LNCaP clone FGC (cell line): ENCODE data around the gene NPDC1.

ENCODE experiments used
- DNase-seq: peaks from one replicate; pipeline ENCODE4 v3.0.0-alpha.2; 2011; ENCODE audit warnings: low read depth
- H3K4me3 ChIP-seq: 2 replicates; pipeline ENCODE4 v1.5.1; 2011; ENCODE audit warnings: mild to moderate bottlenecking, low read depth, low read length, control low read depth
- TF ChIP-seq, protein P1 (sequence below): IDR thresholded peaks from 2 replicates; pipeline ENCODE4 v1.5.1; 2012; ENCODE audit warnings: mild to moderate bottlenecking; ENCODE audit not compliant: control insufficient read depth, insufficient read depth; ENCODE audit errors: extremely low read depth

Gene NPDC1

DNA sequence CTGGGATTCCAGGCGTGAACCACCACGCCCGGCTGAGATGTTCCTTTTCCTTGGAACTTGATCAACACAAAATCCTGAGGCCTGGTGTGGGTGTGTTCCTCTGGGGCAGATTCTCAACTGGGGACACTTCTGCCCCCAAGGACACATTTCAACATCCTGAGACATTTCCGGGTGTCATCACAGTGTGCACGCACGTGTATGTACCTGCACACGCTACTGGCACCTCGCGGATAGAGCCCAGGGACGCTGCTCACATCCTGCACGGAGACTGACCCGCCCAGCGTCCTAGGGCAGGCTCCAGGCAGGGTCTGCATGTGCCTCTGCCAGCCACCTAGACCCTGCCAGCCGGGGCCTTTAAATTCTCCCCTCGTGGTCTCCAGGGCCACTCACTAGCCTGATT, 16.4 kb upstream of the NPDC1 start:
- no peak for DNase-seq
- no peak overlapping the region for H3K4me3 ChIP-seq
- TF ChIP-seq, protein P1, sequence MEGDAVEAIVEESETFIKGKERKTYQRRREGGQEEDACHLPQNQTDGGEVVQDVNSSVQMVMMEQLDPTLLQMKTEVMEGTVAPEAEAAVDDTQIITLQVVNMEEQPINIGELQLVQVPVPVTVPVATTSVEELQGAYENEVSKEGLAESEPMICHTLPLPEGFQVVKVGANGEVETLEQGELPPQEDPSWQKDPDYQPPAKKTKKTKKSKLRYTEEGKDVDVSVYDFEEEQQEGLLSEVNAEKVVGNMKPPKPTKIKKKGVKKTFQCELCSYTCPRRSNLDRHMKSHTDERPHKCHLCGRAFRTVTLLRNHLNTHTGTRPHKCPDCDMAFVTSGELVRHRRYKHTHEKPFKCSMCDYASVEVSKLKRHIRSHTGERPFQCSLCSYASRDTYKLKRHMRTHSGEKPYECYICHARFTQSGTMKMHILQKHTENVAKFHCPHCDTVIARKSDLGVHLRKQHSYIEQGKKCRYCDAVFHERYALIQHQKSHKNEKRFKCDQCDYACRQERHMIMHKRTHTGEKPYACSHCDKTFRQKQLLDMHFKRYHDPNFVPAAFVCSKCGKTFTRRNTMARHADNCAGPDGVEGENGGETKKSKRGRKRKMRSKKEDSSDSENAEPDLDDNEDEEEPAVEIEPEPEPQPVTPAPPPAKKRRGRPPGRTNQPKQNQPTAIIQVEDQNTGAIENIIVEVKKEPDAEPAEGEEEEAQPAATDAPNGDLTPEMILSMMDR: no peak

DNA sequence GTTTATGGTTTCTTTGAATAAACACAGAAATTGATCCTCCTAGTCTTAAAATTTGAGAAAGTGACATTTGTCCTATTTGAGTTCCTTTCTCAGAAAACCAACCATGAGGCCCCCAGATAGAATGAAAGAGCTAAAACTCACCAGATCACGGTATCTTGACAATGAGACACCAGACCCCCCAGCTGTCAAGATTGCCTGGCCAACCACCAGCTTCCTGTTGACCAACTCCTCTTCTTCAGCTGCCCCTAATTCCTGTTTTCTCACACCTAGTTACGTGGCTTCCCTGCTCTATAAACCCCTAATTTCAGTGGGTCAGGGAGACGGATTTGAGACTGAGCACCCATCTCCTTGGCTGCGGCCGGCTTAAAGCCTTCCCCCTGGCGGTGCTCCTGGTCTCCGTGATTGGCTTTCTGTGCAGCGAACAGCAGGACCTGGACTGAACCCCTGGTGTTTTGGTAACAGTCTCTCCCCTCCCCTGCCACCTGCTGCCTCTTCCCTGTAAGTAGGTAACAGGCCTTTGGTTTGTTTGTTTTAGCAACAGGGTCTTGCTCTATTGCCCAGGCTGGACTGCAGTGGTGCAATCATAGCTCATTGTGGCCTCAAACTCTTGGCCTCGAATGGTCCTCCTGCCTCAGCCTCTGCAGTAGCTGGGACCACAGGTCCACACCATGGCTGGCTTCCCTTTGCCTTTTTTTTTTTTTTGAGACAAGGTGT, 12.7 kb upstream of the NPDC1 start:
- TF ChIP-seq, protein P1: no peak
- no peak overlapping the region for H3K4me3 ChIP-seq
- DNase-seq: no peak

DNA sequence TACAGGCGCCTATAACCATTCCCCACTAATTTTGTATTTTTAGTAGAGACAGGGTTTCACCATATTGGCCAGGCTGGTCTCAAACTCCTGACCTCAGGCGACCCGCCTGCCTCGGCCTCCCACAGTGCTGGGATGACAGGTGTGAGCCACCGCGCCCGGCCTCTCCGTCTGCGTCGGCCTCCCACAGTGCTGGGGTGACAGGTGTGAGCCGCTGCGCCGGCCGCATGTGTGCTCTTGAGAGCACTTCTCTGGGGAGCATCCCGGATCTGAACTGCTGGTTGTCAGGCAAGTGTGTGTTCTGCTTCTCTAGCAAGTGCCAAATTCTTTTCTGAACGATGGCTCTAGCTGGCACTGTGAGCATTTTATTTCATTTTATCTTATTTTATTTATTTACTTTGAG, 11.6 kb upstream of the NPDC1 start:
- H3K4me3 ChIP-seq: no peak overlapping the region
- peak; percentile 69 for DNase-seq
- TF ChIP-seq, protein P1: no peak

DNA sequence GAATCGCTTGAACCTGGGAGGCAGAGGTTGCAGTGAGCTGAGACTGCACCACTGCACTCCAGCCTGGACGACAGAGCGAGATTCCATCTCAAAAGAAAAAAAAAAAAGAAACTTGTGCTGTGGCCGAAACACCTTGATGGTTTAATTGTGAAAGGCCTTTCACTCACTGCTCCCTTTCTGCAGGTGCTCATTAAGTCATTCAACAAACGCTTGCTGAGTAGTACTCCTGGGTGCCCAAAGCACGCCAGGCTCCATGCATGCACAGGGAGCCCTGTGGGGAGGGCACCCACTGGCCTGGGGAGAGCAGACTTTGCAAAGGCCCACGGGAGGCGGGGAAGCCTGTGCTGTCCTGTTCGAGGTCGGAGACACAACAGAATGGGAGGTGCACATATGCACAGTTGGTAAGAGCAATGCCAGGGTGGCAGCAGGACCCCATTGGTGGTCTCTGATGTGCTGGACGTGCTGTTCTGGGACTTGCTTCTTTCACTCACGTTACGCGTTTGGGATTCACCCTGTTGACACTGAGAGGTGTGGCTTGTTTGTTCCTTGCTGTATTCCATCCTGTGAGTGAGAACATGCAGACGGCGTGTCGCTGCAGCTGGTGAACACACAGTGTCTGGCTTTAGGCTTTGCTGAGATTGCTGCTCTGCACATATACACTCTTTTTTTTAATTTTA, 10.9 kb upstream of the NPDC1 start:
- no peak for DNase-seq

DNA sequence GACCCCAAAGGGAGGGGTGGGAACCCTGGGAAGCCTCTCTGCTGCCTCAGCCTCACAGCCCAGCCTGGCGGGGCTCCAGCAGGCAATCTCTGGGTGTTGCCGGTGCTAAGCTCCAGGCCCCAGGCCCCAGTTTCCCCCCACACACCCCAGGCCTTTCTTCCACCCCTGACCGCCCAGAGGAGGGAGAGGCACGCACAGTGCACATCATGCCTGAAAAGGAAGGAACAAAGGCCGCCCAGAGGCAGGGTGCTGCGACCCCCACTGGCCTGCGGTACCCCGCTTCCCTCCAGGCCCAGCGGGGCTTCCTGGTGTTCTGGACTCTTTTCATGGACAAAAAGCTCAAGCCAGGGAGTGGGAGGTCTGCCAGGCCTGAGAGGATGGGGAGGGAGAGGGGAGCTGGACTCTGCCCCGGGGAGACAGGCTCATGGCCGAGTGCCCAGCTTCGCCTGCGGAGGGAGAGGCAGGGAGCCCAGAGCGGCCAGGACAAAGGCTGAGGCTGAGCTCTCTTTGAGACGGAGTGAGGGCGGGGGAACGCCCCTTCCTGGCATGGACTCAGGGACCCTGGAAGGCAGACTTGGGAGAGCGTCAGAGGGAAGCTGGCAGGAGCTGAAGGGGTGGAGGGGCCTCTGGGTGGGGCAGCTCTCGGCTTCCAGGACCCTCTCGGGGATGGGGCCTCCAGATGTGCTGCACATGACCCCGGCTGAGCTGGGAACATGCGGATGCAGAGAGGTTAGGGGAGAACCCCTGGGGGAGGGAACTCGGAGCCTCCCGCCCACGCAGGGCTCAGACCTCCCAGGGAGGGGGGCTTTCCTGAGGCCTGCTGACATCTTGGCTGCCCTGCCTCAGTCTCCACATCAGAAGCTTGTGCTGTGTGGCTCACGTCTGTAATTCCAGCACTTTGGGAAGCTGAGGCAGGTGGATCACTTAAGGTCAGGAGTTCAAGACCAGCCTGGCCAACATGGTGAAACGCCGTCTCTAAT, 9.7 kb upstream of the NPDC1 start:
- no peak for DNase-seq
- no peak overlapping the region for H3K4me3 ChIP-seq
- TF ChIP-seq, protein P1: no peak

More for the DNA sequence above, 10.9 kb upstream of the NPDC1 start:
- TF ChIP-seq, protein P1: no peak
- no peak overlapping the region for H3K4me3 ChIP-seq

DNA sequence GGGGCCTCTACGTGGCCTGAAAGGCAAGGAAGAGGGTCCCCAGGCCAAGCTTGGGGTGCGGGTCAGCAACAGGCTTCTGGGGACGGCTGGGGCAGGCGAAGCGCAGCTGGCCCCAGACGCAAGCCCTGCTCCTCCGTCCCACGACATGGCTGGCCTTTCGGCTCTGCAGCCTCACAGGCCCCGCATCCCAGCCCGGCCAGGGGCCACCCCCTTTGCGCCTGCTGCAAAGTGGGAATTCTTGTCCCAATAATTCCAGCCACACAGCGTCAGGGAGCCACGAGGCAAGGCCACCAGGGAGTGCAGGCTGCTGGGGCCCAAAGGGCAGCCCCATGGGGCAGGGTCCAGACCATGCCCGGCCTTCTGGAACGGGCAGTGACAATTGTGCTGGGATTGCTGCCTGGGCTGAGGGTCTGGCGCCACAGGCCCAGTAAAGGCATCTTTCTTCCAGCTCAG, 9.0 kb upstream of the NPDC1 start:
- no peak for DNase-seq
- peak overlapping the region; percentile 56 for H3K4me3 ChIP-seq
- TF ChIP-seq, protein P1: no peak
